NCI-H748 treated with DMSO at 0.1 percent for 48 hours (cell line): ENCODE data around the gene DENND1C.
"Not testable (repeated sequence)": the region's sequence is repeated elsewhere in the genome, so short reads cannot be mapped to it uniquely, and the experiment has no call there.

Source experiments
- DNase-seq: peaks from one replicate; lab custom pipeline; 2025; lab: John Stamatoyannopoulos, UW

DENND1C gene

GRCh38 chr19:6508028-6508771, 26.6 kb upstream of the DENND1C start:
- not testable (repeated sequence) for DNase-seq

- DNase-seq: no peak
Measured at GRCh38 chr19:6503407-6504201, 22.0 kb upstream of the DENND1C start.

GRCh38 chr19:6501740-6502648, 20.4 kb upstream of the DENND1C start, which contains the start of gene TUBB4A:
TUBB4A (minus strand) TSS chr19:6502309; CDS start chr19:6502212, 97 bp downstream.
- no peak for DNase-seq

- no peak for DNase-seq
Measured at GRCh38 chr19:6500837-6501739, 19.5 kb upstream of the DENND1C start.

GRCh38 chr19:6499052-6499790, 17.6 kb upstream of the DENND1C start:
- no peak for DNase-seq

- no peak for DNase-seq
Measured at GRCh38 chr19:6498294-6499036, 16.9 kb upstream of the DENND1C start.

- no peak for DNase-seq
Measured at GRCh38 chr19:6495947-6496346, 14.4 kb upstream of the DENND1C start.

GRCh38 chr19:6494438-6495036, 12.9 kb upstream of the DENND1C start:
- DNase-seq: no peak

- DNase-seq: no peak
Measured at GRCh38 chr19:6491802-6492592, 10.4 kb upstream of the DENND1C start.

GRCh38 chr19:6490134-6490533, 8.5 kb upstream of the DENND1C start:
- no peak for DNase-seq

- no peak for DNase-seq
Measured at GRCh38 chr19:6489278-6490061, 7.9 kb upstream of the DENND1C start.

- no peak for DNase-seq
Measured at GRCh38 chr19:6484831-6485230, 3.2 kb upstream of the DENND1C start.

GRCh38 chr19:6484230-6484629, 2.6 kb upstream of the DENND1C start:
- no peak for DNase-seq

- no peak for DNase-seq
Measured at GRCh38 chr19:6483235-6483634, 1.6 kb upstream of the DENND1C start.

GRCh38 chr19:6482343-6482686, 728 bp upstream of the DENND1C start:
- no peak for DNase-seq

GRCh38 chr19:6480848-6481415, 655 bp downstream of the DENND1C start:
- no peak for DNase-seq

GRCh38 chr19:6479836-6480398, 1.7 kb downstream of the DENND1C start:
- DNase-seq: no peak
